Upper lobe of left lung (tissue), 4 donors: ENCODE measurements around the gene ZMAT3.

Source experiments
- CTCF ChIP-seq, 6 experiments: fragments of 450-650 bp in 4 of 6; fragments of 200-600 bp in 2 of 6; sonication (generic) in 2 of 6; IDR thresholded peaks; one replicate each; pipeline ENCODE4 v1.5.1; 2016 to 2019; ENCODE audit warnings: antibody characterized with exemption in 6 of 6
- POLR2A ChIP-seq, 4 donors: fragments of 450-650 bp; IDR thresholded peaks; one replicate each; pipeline ENCODE4 v1.5.1; 2016 to 2017; ENCODE audit warnings: antibody characterized with exemption in 4 of 4, mild to moderate bottlenecking in 2 of 4

- no peak for TF ChIP-seq CTCF (IDR thresholded peaks at IDR 0.05)
- TF ChIP-seq POLR2A (IDR thresholded peaks at IDR 0.05), result no peak
Measured at GRCh38 chr3:178969004-178969700, 102.5 kb downstream of the ZMAT3 start.
